Activated CD8-positive, alpha-beta memory T cell treated with anti-CD3 and anti-CD28 coated beads, Interleukin-2, amount 50 U/mL, for 1 hour (primary cell): ENCODE measurements around the gene GLIS1.

Experiments used
- DNase-seq: peaks from one replicate; pipeline ENCODE4 v3.0.0-alpha.2; 2020; ENCODE audit errors: extremely low read depth

Gene GLIS1

DNA sequence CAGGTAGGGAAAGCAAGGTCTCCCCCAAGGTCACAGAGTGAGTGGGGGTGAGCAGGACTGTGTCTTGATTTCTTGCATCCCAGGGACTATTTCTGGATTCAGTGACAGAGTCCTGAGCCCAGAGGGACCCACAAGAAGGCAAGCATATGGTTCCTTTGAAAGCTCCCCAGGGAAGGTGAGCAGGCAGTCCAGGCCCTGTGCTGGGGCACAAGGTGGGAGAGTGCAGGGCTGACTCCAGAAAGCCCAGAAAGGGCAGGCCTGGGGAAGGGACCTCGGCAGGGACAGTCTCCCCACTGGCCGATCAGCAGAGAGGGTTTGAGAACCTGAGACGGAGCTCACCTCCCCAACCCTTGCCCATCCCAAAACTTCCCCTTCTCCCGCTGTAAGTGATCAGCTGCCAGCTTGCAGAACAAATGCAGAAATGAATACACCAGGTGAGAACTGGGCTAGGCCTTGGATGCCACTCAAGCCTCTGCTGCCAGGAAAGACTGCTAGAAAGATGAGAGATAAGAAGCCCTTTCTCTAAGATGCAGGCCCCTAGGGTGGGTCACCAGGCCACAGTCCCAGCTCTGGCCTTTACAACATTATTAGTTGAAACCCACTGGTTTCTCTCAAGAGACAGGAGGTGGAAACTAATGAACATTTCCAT is 121.0 kb downstream of the GLIS1 start:
- no peak for DNase-seq

- DNase-seq: no peak
Observed at GRCh38 chr1:53617382-53617781, 121.6 kb downstream of the GLIS1 start.

DNA sequence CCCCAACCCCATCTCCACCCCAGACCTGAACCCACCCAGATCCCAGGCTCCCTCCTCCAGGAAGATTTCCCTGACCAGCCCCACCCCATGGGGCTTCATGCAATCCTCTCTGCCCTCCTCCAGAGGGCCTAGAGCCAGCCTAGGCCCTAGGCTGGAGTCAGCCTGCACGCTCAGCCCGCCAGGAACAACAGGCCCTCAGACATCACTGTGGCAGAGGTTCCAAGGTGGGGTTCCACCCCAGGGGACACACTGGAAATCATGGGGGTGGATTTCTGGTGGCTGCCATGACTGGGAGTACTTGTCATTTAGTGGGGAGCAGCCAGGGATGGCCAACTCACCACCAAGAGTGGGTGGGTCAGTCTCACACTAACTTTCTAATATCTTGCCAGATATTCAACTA is 122.0 kb downstream of the GLIS1 start:
- DNase-seq: no peak

DNA sequence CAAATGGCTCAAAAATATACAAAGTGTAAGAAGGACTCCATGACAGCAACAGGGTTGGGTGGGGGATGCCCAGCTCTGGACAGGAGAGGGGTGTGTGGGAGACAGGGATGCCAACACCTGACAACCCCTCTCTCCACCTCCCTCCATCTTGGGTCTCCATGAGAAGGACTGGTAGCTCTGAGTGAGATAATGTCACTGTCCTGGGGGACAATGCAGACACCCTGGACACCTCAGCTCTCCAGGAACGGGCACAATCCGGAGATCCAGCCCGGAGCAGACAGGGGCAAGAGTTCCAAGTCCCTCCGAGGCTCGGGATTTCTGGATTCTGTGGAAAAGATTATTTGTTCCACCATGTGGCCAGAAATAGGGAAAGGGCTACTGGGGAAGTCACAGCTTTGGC is 122.5 kb downstream of the GLIS1 start:
- no peak for DNase-seq

DNA sequence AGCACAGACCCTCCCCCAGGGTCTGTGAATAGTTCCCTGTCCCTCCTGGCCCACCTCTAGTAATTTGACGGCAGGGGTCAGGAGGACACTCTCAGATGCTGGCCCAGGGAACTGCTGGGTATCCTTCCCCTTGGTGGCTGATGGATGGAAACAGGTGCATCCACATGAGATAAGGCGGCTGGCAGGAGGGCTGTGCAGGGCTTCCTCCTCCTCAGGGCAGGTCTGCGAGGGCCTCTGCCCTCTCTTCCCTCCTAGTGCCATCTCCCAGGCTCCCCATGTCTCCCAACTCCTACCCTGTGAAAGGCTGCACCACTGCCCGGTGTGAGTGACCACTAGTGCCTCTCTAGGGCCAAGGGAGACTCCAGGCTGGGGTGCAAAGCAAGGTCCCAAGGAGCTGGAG is 123.9 kb downstream of the GLIS1 start:
- no peak for DNase-seq

DNA sequence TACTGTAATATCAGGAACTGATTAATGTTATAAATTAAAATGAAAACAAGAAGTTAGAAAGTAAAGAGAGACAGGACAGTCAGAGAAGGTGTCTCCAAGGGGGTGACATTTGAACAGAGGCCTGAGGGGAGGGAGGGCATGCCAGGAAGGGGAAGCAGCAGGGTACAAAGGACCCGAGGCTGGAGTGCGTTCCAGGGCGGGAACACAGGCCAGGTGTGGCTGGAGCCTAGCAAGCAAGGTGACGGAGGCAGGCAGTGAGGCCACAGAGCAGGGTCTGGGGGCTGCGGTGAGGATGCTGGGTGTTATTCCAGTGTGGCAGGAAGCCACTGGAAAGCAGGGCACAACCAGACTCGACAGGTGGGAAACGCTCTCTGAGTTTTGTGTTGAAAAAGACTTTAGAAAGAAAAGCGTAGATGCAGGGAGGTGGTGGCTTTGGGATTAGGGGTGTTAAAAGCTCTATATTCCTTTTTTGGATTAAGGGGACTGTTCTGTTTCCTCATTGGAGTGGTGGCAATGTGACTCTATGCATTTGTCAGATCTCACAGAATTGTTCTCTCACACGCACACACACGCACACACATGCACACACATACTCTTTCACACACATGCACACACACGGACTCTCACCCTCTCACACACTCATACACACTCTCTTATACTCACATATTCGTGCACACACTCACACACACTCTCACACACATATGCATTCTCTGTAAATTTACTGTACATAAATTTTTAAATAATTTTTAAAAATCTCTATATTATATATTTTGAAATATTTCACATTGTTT is 124.5 kb downstream of the GLIS1 start:
- no peak for DNase-seq

GRCh38 chr1:53608676-53609075 is 130.3 kb downstream of the GLIS1 start:
- DNase-seq: no peak

- no peak for DNase-seq
Observed at GRCh38 chr1:53608071-53608470, 130.9 kb downstream of the GLIS1 start.

GRCh38 chr1:53606651-53607051 is 132.3 kb downstream of the GLIS1 start:
- DNase-seq: no peak

GRCh38 chr1:53606197-53606596 is 132.8 kb downstream of the GLIS1 start:
- DNase-seq: no peak

GRCh38 chr1:53605181-53605580 is 133.8 kb downstream of the GLIS1 start:
- no peak for DNase-seq

DNA sequence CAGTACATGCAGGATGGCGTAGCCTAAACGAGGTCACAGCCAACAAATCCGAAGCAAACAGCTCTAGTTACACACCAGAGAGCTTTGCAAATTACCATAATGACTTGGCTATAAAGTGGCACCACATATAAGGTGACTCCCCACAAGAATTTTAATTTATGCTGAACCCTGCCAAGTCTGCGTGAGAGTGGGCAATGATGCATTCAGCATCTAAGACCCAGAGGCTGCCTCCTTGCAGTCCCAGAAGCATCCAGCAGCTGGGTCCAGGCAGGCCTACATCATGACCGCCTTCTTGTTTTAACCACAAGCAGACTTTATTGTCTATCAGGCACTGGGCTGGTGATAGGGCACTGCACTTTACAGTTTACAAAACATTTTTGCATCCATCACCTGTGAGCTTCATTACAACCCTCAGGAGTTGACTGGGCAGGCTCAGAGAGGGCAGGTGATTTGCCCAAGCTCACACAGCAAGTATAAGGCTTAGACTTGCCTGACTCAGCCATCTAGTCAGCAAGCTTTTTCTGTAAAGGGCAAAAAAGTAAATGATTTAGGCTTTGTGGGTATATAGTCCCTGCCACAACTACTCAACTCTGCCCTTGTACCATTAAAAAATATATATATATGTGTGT is 134.6 kb downstream of the GLIS1 start:
- DNase-seq: no peak

- DNase-seq: no peak
Observed at GRCh38 chr1:53603431-53603830, 135.5 kb downstream of the GLIS1 start.

GRCh38 chr1:53601867-53602775 is 136.8 kb downstream of the GLIS1 start:
- DNase-seq: no peak

DNA sequence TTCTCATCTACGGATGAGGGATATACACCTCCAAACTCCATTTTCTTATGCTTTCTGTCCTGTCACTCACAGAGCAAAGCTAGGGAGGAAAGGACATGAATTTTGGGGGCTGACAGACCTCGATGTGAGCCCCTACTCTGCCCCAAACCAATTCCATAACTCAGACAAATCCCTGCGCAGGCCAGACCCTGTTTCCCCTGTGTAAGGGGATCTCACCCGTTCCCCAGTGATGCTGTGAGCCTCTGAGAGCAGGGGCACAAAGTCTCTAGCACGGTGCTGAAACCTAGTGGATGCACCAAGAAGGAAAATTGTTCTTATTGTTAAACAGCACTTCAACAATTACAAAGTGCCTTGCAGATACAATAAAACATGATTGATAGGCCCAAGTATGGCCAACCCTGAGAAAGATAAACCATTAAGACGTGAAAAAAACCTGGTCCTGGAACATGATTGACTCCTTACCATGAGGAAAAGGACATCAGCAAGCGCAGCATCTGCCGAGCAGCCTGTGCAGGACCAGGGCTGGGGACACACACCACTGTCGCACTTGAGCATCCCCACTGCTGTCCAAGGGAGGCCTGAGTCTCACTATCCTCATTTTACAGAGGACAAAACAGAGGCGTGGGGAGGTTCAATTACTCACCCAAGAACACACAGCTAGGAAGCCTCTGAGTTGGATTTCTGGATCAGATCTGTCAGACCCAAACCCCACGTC is 137.8 kb downstream of the GLIS1 start:
- no peak for DNase-seq

DNA sequence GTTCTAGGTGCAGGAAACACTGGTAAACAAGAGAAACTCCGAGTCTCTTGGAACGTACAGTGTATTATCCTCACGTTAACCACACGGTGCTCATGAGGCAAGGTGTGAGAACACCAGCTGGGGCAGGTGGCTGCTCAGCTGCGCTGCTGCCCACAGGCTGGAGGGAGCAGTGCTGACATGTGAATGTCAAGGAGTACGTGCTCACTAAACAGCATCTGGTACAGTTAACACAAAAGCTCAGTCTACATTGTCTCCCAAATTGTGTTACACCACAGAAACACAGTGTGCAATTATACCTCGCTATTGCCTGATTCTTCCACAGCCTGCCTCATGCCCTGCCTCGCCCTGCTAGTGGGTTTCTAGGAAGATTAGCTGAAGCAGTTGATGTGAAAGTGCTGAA is 138.4 kb downstream of the GLIS1 start:
- no peak for DNase-seq

GRCh38 chr1:53600001-53600400 is 139.0 kb downstream of the GLIS1 start:
- DNase-seq: no peak

DNA sequence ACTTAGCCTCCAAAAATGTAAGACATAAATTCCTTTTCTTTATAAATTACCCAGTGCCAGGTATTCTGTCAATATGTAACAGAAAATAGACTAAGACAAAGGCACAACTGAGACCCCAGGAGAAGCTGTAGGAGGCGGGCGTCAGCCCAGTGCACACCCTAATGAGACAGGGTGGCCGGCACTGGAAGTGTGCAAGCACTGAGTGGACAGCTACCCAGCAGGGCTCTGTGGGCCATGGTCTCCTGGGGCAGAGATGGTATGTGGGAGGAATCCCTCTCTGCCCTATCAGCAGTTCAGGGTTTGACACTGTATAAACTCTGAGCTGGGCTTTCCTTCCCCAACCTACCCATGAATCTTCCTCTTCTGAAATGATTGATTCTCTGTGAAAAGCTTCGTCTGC is 139.5 kb downstream of the GLIS1 start:
- no peak for DNase-seq

DNA sequence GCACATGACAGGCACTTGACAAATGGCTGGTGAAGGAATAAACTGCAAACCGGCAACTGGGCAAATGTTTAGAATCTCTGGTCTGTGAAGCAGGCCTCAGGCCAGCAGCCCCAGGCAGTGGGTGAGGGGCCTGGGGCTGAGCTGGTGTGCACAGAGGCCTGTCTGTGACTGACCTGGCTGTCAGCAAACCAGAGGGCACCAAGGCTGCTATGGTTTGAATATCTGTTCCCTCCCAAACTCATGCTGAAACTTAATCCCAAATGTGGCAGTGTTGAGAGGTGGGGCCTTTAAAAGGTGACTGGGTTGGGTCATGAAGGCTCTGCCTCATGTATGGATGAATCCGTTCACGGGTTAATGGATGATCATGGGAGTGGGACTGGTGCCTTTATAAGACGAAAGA is 140.0 kb downstream of the GLIS1 start:
- DNase-seq: no peak

GRCh38 chr1:53595906-53596305 is 143.1 kb downstream of the GLIS1 start:
- no peak for DNase-seq

- no peak for DNase-seq
Observed at GRCh38 chr1:53594391-53595180, 144.4 kb downstream of the GLIS1 start.
